ENCODE results near the gene ZNF576. TPM values are rescaled to one million over a fixed set of nuclear protein-coding genes. Genes with fewer than 3 reads are reported as not detected.

ZNF576 gene
- total and polyA plus RNA-seq, 2 donors (not counting 3 experiments of a cell fraction or from before 2014, with no cell fraction given), result 19.5 to 27.7 TPM

- H3K79me2 ChIP-seq (ENCODE audit: control insufficient read depth, insufficient read depth, low read length), result no peaks in the 10 kb centered on the region
- intact Hi-C loops (cut with micrococcal nuclease) (no loop called here), dilution Hi-C loops (cut with MboI; ENCODE audit: extremely low pct_ligation_motif_present, low sequenced_read_pairs) (no loop called here)
- H4K20me1 ChIP-seq (replicated peaks; ENCODE audit: control insufficient read depth, extremely low read depth, insufficient read depth, low read length), result no peaks in the 10 kb centered on the region
- CTCF ChIA-PET, result interaction anchor here (0.8 to 2.8 kb wide), 4 partner anchors 10 to 31 kb away, joined by 3 to 20 read pairs (median 3); partner anchors contain the start of genes IRGQ, PINLYP and XRCC1
- DNase-seq (ENCODE audit: low read depth, low spot score) (no peak), FAIRE-seq (no peak)
- POLR2A ChIA-PET, result no interaction called here
- H3K9me3 ChIP-seq (replicated peaks; ENCODE audit: control insufficient read depth, insufficient read depth, low read length), result no peaks in the 10 kb centered on the region
- H3K9me1 ChIP-seq (replicated peaks; ENCODE audit: control insufficient read depth, extremely low read depth, insufficient read depth, low read length), result no peaks in the 10 kb centered on the region
- no peak overlapping the region for H3K4me2 ChIP-seq (ENCODE audit: insufficient read depth, low read length)
- BruUV-seq (replicated peaks), result no TSS peak
- no peak overlapping the region for H3K27ac ChIP-seq (ENCODE audit: insufficient read depth, low read depth, low read length)
- H3K9ac ChIP-seq (replicated peaks; ENCODE audit: extremely low read depth, insufficient read depth, low read length), result no peak overlapping the region
- H2AFZ ChIP-seq (ENCODE audit: low read depth, low read length), result no peak overlapping the region
- TF ChIP-seq MAX (IDR thresholded peaks at IDR 0.05; ENCODE audit: insufficient read depth, insufficient read length) (no peak), GATA2 (IDR thresholded peaks at IDR 0.05; ENCODE audit: insufficient read depth, insufficient read length, low read depth, low read length) (no peak), JUN (IDR thresholded peaks at IDR 0.05; ENCODE audit: borderline replicate concordance, insufficient read depth, insufficient read length, low read depth) (no peak), POLR2A (IDR thresholded peaks at IDR 0.05; ENCODE audit: low read depth, low read length) (no peak), POLR2AphosphoS5 (IDR thresholded peaks at IDR 0.05; ENCODE audit: insufficient read depth, low read depth, low read length) (no peak), MYC (IDR thresholded peaks at IDR 0.05; ENCODE audit: low read depth, low read length) (no peak), FOS (IDR thresholded peaks at IDR 0.05; ENCODE audit: borderline replicate concordance, insufficient read depth, low read length) (no peak), CTCF (IDR thresholded peaks at IDR 0.05; ENCODE audit: extremely low read depth in 1 of 2, insufficient read depth in 1 of 2, low read depth in 1 of 2, low read length in 2 of 2) (no peak), EZH2 (IDR thresholded peaks at IDR 0.05; ENCODE audit: borderline replicate concordance, low read depth, low read length, severe bottlenecking) (no peak)
- H3K4me1 ChIP-seq (ENCODE audit: control insufficient read depth, extremely low read depth, insufficient read depth, low read length), result no peaks in the 10 kb centered on the region
- H3K27me3 ChIP-seq (ENCODE audit: control insufficient read depth in 2 of 2, insufficient read depth in 2 of 2, low read length in 2 of 2), result no peaks in the 10 kb centered on the region
- no peak overlapping the region for H3K4me3 ChIP-seq (replicated peaks in 1 of 3; ENCODE audit: insufficient read depth in 1 of 3, low read depth in 1 of 3, low read length in 3 of 3)
- peaks cover 0 to 7% of the 10 kb centered on the region in 2 experiments for H3K36me3 ChIP-seq (ENCODE audit: control insufficient read depth in 2 of 2, extremely low read depth in 1 of 2, insufficient read depth in 2 of 2, low read length in 2 of 2)
These were observed 31.6 kb upstream of the ZNF576 start for GRCh38 chr19:43564800-43565199.

All from endothelial cell of umbilical vein (primary cell).